MM.1S (cell line): ENCODE measurements around the gene BCOR.

Experiments
- CTCF ChIP-seq: fragments of 300-600 bp; sonication (generic); IDR thresholded peaks from 2 replicates; pipeline ENCODE4 v1.5.1; 2016; ENCODE audit warnings: antibody characterized with exemption, low read length, mixed read lengths
- EZH2 ChIP-seq: fragments of 300-600 bp; sonication (generic); optimal IDR thresholded peaks from 2 replicates; pipeline ENCODE3; 2017; ENCODE audit warnings: low read depth, mild to moderate bottlenecking, antibody characterized with exemption, low read length, mixed read lengths
- EZH2phosphoT487 ChIP-seq: fragments of 300-600 bp; sonication (generic); IDR thresholded peaks from 2 replicates; pipeline ENCODE4 v1.6.1; 2018; ENCODE audit warnings: antibody characterized with exemption, low read length

GRCh38 chrX:40019541-40019940 lies 78.2 kb downstream of the BCOR start:
- TF ChIP-seq CTCF (no peak), EZH2 (no peak), EZH2phosphoT487 (no peak)
